ENCODE measurements around the gene CTNND2.
"Not testable (repeated sequence)": the region's sequence is repeated elsewhere in the genome, so short reads cannot be mapped to it uniquely, and the experiment has no call there.

CTNND2 gene

DNA sequence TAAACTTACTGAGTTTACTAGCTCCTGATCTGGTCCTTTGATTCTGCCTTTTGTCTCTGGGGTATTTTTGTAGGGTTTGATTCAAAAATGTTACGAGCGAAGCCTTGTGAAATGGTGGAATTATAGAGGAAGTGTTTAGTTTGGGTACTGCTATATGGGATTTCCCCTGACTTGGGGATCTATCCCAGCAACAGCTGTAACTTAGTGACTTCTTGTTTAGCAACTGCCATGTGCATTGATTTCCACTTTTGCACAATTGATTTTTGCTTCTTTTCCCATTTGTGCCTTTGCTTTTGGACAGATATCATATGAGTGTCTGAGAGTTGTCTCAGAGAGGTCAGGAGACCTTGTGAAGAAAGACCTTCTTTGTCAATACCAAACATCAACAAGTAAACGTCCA, 894.7 kb downstream of the CTNND2 start:
- TF ChIP-seq POLR2A (IDR thresholded peaks at IDR 0.05; ENCODE audit: low read depth, low read length), result no peak
- DNase-seq (ENCODE audit: insufficient read length, low spot score), result no peak
- FAIRE-seq, result no peak

DNA sequence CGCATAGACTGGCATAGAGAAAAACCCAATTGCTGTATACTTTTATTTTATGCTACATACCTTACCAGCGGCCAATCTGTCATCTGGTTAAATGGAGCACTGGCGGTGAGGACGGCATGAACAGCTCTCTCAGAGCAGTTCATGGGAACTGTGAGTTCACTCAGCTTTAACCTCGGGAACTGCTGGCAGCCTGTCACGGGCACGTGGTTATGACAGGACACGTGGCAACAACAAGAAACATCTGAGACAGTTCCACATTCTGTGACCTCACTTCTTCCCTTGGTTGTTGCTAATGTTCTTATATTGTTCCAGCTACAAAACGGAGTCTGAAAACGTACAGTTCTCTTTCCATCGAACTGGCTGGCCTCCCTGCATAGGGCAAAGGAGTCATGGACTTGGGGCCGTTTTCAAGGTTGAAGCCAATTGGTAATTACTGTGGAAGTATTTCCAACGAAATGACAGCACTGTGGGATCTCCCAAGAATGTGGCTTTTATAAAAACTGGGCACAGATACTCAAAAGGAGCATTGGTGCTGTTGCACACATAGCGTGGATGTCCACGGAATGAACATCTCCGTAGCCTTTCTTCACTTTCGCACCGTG, 896.9 kb downstream of the CTNND2 start:
- no peak for TF ChIP-seq POLR2A (IDR thresholded peaks at IDR 0.05; ENCODE audit: low read depth, low read length)
- DNase-seq (ENCODE audit: insufficient read length, low spot score) (no peak), FAIRE-seq (no peak)

DNA sequence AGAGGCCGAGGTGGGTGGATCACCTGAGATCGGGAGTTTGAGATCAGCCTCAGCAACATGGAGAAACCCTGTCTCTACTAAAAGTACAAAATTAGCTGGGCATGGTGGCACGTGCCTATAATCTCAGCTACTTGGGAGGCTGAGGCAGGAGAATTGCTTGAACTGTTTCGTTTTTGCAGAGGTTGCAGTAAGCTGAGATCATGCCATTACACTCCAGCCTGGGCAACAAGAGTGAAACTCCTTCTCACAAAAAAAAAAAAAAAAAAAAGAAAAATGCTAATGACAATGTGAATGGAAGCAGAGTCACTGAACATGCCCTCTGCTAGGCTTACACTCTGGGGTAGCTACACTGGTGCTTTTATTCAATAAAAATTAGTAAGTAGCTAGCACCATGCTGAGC, 899.7 kb downstream of the CTNND2 start:
- not testable (repeated sequence) for FAIRE-seq; DNase-seq (ENCODE audit: insufficient read length, low spot score)

DNA sequence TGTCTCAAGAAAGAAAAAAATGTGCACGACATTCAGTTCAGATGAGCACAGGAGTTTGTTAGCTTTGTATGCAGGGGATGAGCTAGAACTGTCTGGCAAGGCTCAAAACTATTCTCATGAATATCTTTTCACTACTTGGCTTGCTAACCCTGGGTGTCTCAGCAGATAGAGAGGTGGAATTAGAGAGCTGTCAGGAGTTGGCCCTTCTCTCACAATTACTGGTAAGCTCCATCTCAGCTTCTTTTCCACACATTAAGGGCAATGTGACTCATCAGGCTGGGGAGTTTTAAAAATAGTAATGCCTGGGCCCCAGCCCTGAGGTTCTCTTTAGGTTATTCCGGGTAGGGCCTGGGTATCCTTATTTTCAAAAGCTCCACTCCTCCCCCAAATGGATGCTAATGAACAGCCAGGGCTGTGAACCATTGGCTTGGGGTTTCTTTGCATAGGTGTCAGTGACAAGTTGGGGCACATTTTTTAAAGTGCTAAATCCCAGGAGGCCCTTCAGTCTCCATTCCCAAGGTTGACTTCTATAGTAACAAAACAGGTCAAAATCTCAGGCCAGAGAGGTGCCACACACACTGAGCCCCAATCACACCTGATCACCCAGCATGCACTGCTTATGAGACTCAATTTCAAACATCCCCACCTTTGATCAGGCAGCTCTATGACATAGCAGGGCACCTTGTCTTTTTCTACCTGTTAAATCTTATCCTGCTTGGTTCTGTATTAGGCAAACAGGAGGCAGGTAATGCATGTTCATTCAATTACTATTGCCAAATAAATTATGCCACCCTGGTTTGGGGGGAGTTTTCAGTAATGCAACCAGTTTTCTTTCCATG, 903.5 kb downstream of the CTNND2 start:
- DNase-seq (ENCODE audit: insufficient read length, low spot score) (no peak), FAIRE-seq (no peak)
- TF ChIP-seq POLR2A (IDR thresholded peaks at IDR 0.05; ENCODE audit: low read depth, low read length), result no peak

DNA sequence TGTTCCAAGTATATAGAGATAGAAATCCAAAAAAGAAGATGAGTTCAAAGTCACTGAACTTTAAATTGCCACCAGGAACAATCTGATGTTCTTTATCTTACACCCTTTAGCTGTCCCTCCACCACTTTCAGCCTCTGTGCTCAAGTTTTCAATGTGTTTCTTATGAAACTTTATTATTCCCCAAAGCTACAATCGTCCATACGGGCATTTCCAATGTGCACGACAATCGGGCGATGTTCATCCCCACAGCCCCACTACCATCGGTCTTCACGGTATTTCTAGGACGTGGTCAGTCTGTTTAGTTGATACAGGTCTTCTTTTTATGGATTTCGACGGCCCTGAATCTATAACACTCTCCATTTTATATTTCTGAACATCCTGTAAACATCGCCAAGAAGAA, 904.5 kb downstream of the CTNND2 start:
- DNase-seq (ENCODE audit: insufficient read length, low spot score) (no peak), FAIRE-seq (no peak)
- no peak for TF ChIP-seq POLR2A (IDR thresholded peaks at IDR 0.05; ENCODE audit: low read depth, low read length)

DNA sequence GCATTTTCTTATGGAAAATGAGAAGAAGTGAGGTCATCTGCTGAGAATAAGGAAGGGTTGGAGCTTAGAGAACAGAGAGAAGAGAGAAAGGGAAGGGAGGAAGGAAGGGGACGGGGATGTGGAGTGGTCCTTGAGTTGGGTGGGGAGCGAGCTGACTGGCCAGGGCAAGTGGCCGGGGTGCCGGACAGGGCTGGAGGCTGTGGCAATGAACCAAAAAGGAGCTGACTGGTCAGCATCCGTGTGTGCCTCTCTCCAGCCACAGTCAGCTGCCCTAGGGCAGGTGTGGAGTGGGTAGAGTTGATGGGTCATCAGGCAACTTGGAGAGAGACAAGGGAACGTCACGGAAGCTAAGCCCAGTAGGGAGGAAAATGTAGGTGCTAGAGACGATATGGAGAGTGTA, 908.4 kb downstream of the CTNND2 start:
- DNase-seq (ENCODE audit: insufficient read length, low spot score) (no peak), FAIRE-seq (no peak)
- TF ChIP-seq POLR2A (IDR thresholded peaks at IDR 0.05; ENCODE audit: low read depth, low read length), result no peak

DNA sequence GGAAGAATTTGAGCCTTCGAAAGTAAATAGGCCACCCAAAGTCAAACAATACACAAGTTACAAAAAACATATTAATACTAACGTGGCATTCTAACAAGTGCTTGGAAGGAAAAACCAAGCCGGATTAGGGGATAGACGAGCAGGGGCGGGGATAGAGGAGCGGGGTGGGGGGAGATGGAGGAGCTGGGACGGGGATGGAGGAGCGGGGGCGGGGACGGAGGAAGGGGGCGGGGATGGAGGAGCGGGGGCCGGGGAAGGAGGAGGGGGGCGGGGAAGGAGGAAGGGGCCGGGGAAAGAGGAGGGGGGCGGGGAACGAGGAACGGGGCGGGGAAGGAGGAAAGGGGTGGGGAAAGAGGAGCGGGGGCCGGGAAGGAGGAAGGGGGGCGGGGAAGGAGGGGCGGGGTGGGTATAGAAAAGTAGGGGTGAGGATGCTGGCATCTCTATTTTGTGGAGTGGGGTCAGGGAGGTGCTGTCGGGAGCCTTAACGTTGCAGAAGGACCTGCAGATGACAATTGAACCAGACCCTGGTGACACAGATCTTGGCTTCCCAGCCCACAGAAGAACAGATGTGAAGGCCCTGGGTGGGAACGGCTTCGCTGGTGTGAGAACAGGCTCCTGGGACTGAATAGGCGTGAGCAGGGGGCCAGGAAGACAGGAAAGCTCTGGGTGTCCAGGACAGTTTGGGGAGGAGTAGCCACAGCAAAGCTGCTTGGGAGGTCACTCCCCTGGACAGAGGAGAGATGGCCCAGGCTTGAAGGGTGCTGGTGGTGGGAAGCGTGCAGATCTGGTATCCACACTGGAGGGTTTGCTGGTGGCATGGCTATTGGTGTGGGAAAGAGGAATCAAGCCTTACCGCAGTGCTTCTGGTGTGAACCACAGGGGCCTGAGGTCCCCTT, 909.9 kb downstream of the CTNND2 start:
- no peak for TF ChIP-seq POLR2A (IDR thresholded peaks at IDR 0.05; ENCODE audit: low read depth, low read length)
- no peak for DNase-seq (ENCODE audit: insufficient read length, low spot score)
- FAIRE-seq, result no peak

DNA sequence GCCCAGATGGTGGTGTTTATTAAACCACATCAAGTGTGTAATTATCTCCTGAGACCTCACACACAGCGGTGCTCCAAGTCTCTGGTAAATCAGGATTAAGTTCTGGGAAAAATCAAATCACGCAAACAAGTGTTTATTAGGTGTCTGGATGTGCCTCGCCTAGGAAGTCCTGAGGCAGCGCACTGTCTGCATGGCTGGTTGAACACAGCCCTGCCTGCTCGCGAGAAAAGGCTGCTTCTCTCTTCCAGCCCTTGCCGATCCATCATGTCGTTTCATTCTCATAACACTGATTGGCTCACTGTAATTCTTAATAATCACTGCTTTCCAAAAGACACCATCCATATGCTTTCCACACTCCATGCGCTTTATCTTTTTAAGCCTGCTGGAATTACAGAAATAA, 913.6 kb downstream of the CTNND2 start:
- FAIRE-seq (no peak), DNase-seq (ENCODE audit: insufficient read length, low spot score) (no peak)
- TF ChIP-seq POLR2A (IDR thresholded peaks at IDR 0.05; ENCODE audit: low read depth, low read length), result no peak

DNA sequence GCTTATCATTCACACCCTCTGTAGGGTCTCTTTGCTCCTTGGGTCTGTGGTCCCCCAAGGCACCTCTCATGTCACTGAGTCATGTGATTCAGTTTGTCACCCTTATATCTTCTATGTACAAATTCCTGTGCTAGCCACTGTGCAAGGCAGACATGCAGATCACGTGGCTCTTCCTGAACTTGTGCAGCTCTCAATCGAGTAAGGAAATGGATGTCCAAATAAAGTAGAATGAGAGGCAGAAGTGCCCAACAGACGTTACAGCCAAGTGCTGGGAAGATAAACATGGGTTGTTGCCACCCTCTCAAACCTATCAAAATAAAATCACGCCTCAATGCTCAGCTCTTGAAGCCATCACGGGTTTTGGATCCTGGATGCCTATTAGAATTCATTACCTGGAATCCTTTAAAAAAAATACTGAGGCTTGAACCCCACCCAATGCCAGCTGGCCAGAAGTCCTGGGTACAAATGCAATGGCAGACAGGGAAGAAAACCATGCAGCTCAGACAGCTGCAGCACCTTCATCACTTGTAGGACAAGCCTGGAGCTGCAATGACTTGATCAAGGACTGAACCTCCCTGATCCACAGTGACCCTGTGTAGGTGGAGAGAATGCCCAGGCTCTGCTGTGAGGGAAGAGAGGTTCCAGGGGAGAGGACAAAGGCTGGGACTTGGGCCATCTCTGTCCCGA, 914.5 kb downstream of the CTNND2 start:
- FAIRE-seq, result no peak

DNA sequence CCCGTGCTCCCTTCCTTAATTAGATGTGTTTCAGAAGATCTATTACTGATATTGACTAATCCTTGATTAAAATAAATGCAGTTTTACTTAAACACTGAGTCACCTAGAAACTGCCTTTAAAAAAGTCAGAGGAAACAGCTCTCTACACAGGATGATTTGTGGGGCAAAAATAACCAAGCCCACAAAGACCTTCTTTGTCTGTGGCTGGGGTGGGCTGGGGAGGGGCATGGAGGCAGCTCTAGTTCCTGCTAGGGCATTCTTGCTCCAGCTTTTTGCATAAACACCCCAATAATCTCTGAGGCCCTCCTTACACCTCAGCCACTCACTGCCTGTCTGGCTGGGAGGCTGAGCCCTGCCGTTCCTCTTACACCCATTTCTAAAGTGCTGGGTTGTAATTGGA, 915.6 kb downstream of the CTNND2 start:
- DNase-seq (ENCODE audit: insufficient read length, low spot score) (no peak), FAIRE-seq (no peak)
- no peak for TF ChIP-seq POLR2A (IDR thresholded peaks at IDR 0.05; ENCODE audit: low read depth, low read length)

More for the DNA sequence above, 914.5 kb downstream of the CTNND2 start:
- DNase-seq (ENCODE audit: insufficient read length, low spot score), result no peak
- TF ChIP-seq POLR2A (IDR thresholded peaks at IDR 0.05; ENCODE audit: low read depth, low read length), result no peak

DNA sequence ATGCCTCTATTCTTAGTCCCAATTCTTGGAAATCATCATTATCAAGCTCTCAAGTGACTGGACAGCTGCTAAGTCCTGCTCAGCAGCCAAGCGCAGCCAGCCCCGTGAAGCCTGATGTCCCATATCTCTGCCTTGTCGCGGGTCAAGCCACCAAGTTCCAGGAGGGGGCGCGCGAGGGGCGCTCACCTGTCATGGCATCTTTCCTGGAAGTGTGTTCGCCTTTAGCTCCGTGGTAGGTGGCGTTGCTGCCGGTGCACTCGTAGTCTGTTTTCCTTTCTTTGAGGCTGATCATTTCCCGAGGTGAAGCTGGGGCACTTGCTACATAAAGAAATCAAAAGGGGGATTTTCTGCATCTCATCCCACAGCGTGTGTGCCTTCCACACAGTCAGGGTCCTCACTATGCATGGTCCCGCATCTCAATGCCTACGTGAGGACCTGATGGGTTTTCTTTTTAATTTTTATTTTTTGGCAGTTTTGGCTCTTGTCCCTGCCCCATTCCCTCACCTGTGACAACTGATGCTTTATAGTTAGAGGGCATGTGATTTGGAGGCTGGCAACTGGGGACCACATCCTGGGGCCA, 916.2 kb downstream of the CTNND2 start:
- DNase-seq (ENCODE audit: insufficient read length, low spot score) (peak; percentile 17), FAIRE-seq (no peak)
- TF ChIP-seq POLR2A (IDR thresholded peaks at IDR 0.05; ENCODE audit: low read depth, low read length), result no peak

DNA sequence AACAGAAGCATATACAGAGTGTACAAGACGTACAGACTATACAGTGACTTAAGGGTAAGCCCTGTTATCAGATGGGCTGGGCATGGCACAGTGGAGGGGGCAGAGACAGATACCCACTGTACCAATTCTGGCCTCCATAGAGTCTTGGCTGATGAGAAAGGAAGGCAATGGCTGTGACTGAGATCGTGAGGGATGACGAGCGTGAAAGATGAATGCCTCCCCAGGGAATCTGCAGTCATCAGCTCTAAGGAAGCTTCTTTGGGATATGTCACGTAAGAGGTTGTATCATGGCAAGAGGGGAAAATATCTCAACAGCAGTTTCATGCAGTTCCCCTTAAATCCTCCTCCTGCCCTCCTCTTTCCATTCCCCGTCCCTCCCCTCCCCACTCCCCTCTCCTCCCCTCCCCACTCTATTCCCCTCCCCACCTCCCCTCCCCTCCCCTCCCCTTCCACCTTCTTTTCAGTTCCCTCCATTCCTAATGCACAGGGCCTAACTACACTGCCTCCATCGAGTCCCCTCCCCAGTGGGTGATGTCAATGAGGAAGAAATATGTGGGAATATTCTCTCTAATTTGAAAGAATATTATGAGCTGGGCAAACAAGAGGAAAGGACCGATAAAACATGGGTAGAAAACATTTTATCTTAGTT, 916.8 kb downstream of the CTNND2 start:
- FAIRE-seq (no peak), DNase-seq (ENCODE audit: insufficient read length, low spot score) (no peak)
- no peak for TF ChIP-seq POLR2A (IDR thresholded peaks at IDR 0.05; ENCODE audit: low read depth, low read length)

DNA sequence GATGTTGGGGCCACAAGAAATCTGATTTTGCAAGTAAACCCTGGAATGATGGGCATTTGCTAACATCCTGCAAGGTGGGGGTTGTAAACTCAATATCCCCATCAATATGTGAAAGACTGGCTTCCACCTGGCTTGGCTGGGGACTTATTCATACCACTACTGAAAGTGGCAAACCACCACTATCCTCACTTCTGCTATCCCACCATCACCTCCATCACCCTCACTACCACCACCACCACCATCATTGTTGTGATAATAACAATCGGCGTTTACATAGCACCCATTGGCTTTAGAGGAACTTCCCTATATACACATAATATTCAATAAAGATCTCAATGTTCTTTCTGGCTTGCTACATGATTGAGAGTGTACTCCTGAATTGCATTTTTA, 918.5 kb downstream of the CTNND2 start:
- TF ChIP-seq POLR2A (IDR thresholded peaks at IDR 0.05; ENCODE audit: low read depth, low read length), result no peak
- DNase-seq (ENCODE audit: insufficient read length, low spot score) (no peak), FAIRE-seq (no peak)

Data from H54 (cell line).